Mammary epithelial cell (primary cell): ENCODE results near the gene KMO.

Experiments used
- EZH2 ChIP-seq: IDR thresholded peaks from 2 replicates; pipeline ENCODE4 v1.6.1; 2012; ENCODE audit warnings: low read length, inconsistent platforms, borderline replicate concordance
- TF ChIP-seq, protein P1 (sequence below), 2 donors: IDR thresholded peaks in 1 of 2; conservative IDR thresholded peaks in 1 of 2; 2 replicates each; pipeline ENCODE4 v1.5.1; 2011 to 2012; ENCODE audit warnings: inconsistent platforms in 2 of 2, low read length in 2 of 2, mild to moderate bottlenecking in 2 of 2, control low read depth in 1 of 2, low read depth in 1 of 2; ENCODE audit not compliant: insufficient read depth in 1 of 2; ENCODE audit errors: extremely low read depth in 1 of 2

DNA sequence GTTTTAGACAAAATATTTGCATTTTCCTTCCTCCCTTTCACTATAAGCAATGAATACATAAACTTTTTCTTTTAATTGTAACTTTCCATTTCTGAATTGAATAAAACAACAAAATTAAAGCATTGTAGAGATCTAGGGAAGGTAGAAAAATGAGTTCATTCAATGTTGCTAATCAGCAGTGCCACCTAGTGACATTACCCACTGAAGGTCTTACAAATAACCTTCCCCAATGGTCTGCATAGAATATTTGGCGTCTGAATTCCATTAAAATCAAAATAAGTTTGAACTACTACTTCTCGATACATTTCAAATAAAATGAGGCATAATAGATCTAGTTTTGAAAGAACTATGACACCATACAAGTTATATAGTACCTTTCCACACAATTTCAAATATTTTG, 32.3 kb upstream of the KMO start:
- TF ChIP-seq, protein P1, sequence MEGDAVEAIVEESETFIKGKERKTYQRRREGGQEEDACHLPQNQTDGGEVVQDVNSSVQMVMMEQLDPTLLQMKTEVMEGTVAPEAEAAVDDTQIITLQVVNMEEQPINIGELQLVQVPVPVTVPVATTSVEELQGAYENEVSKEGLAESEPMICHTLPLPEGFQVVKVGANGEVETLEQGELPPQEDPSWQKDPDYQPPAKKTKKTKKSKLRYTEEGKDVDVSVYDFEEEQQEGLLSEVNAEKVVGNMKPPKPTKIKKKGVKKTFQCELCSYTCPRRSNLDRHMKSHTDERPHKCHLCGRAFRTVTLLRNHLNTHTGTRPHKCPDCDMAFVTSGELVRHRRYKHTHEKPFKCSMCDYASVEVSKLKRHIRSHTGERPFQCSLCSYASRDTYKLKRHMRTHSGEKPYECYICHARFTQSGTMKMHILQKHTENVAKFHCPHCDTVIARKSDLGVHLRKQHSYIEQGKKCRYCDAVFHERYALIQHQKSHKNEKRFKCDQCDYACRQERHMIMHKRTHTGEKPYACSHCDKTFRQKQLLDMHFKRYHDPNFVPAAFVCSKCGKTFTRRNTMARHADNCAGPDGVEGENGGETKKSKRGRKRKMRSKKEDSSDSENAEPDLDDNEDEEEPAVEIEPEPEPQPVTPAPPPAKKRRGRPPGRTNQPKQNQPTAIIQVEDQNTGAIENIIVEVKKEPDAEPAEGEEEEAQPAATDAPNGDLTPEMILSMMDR (conservative IDR thresholded peaks at IDR 0.05 in 1 of 2, IDR thresholded peaks at IDR 0.05 in 1 of 2; ENCODE audit: extremely low read depth in 1 of 2, insufficient read depth in 1 of 2, low read depth in 1 of 2, low read length in 2 of 2) = peak; percentile 41 to 56
- TF ChIP-seq EZH2 = no peak
